Stimulated activated CD8-positive, alpha-beta memory T cell treated with anti-CD3 and anti-CD28 coated beads, Interleukin-2, amount 100 ng/mL, for 48 hours (primary cell): ENCODE results near the gene CAMTA1.

Experiments used
- DNase-seq, 2 donors: peaks; one replicate each; pipeline ENCODE4 v3.0.0-alpha.2; 2020; ENCODE audit warnings: low read depth in 2 of 2

The CAMTA1 gene

GRCh38 chr1:7339953-7340352 is 554.7 kb downstream of the CAMTA1 start:
- no peak for DNase-seq

GRCh38 chr1:7341145-7341905 is 556.1 kb downstream of the CAMTA1 start:
- DNase-seq, result no peak

GRCh38 chr1:7343882-7344281 is 558.6 kb downstream of the CAMTA1 start:
- DNase-seq, result no peak

GRCh38 chr1:7344299-7344698 is 559.0 kb downstream of the CAMTA1 start:
- no peak for DNase-seq

- DNase-seq, result no peak
Observed at GRCh38 chr1:7345516-7345915, 560.3 kb downstream of the CAMTA1 start.

- no peak for DNase-seq
Observed at GRCh38 chr1:7346070-7346596, 560.9 kb downstream of the CAMTA1 start.

GRCh38 chr1:7346600-7347570 is 561.6 kb downstream of the CAMTA1 start:
- no peak for DNase-seq

GRCh38 chr1:7348073-7348472 is 562.8 kb downstream of the CAMTA1 start:
- DNase-seq, result no peak

- DNase-seq, result no peak
Observed at GRCh38 chr1:7348580-7348979, 563.3 kb downstream of the CAMTA1 start.

- no peak for DNase-seq
Observed at GRCh38 chr1:7350804-7351203, 565.5 kb downstream of the CAMTA1 start.

GRCh38 chr1:7351649-7352048 is 566.4 kb downstream of the CAMTA1 start:
- DNase-seq, result no peak

- no peak for DNase-seq
Observed at GRCh38 chr1:7352364-7352763, 567.1 kb downstream of the CAMTA1 start.

GRCh38 chr1:7352974-7353373 is 567.7 kb downstream of the CAMTA1 start:
- DNase-seq, result no peak

- no peak for DNase-seq
Observed at GRCh38 chr1:7355646-7356045, 570.4 kb downstream of the CAMTA1 start.

- DNase-seq, result no peak
Observed at GRCh38 chr1:7356079-7356478, 570.8 kb downstream of the CAMTA1 start.

- DNase-seq, result no peak
Observed at GRCh38 chr1:7358425-7358824, 573.2 kb downstream of the CAMTA1 start.

GRCh38 chr1:7360526-7360925 is 575.3 kb downstream of the CAMTA1 start:
- DNase-seq, result no peak

GRCh38 chr1:7362947-7363346 is 577.7 kb downstream of the CAMTA1 start:
- DNase-seq, result no peak

GRCh38 chr1:7363450-7363849 is 578.2 kb downstream of the CAMTA1 start:
- DNase-seq, result no peak

- DNase-seq, result no peak
Observed at GRCh38 chr1:7365706-7366105, 580.5 kb downstream of the CAMTA1 start.

GRCh38 chr1:7366286-7366954 is 581.2 kb downstream of the CAMTA1 start:
- DNase-seq, result no peak
